Stimulated activated CD8-positive, alpha-beta memory T cell treated with anti-CD3 and anti-CD28 coated beads, Interleukin-2, amount 100 ng/mL, for 1 hour (primary cell): Measurements from ENCODE around the gene GRK4.
"Not testable (repeated sequence)": the region's sequence is repeated elsewhere in the genome, so short reads cannot be mapped to it uniquely, and the experiment has no call there.

Source experiments
- DNase-seq, 2 donors: peaks; one replicate each; pipeline ENCODE4 v3.0.0-alpha.2; 2020; ENCODE audit warnings: low read depth in 2 of 2

Gene GRK4

GRCh38 chr4:2963175-2963965 is at the start of gene GRK4, which contains the start of gene NOP14:
Gene GRK4 (plus strand): TSS chr4:2963571. CDS start chr4:2964071, 500 bp downstream.
Gene NOP14 (minus strand): TSS chr4:2963406. CDS start chr4:2963319, 87 bp downstream.
- DNase-seq, result peak; percentile 92 to 94

- no peak for DNase-seq
Measured at GRCh38 chr4:2914256-2915126, 48.9 kb upstream of the GRK4 start.

GRCh38 chr4:2915789-2916188 is 47.6 kb upstream of the GRK4 start:
- DNase-seq, result no peak

- not testable (repeated sequence) for DNase-seq
Measured at GRCh38 chr4:2916696-2917095, 46.7 kb upstream of the GRK4 start.

- DNase-seq, result not testable (repeated sequence)
Measured at GRCh38 chr4:2918300-2918699, 45.1 kb upstream of the GRK4 start.

- not testable (repeated sequence) for DNase-seq
Measured at GRCh38 chr4:2918714-2919113, 44.7 kb upstream of the GRK4 start.

- DNase-seq, result not testable (repeated sequence)
Measured at GRCh38 chr4:2922453-2923101, 40.8 kb upstream of the GRK4 start.

GRCh38 chr4:2923141-2923551 is 40.2 kb upstream of the GRK4 start:
- DNase-seq, result no peak

GRCh38 chr4:2923668-2924173 is 39.6 kb upstream of the GRK4 start:
- no peak for DNase-seq

- no peak for DNase-seq
Measured at GRCh38 chr4:2924286-2924685, 39.1 kb upstream of the GRK4 start.

- DNase-seq, result no peak
Measured at GRCh38 chr4:2924765-2925301, 38.5 kb upstream of the GRK4 start.

GRCh38 chr4:2925496-2925895 is 37.9 kb upstream of the GRK4 start:
- DNase-seq, result no peak

- DNase-seq, result no peak
Measured at GRCh38 chr4:2925931-2926860, 37.2 kb upstream of the GRK4 start.

GRCh38 chr4:2927016-2927695 is 36.2 kb upstream of the GRK4 start:
- DNase-seq, result no peak

- DNase-seq, result no peak
Measured at GRCh38 chr4:2927696-2928075, 35.7 kb upstream of the GRK4 start.

GRCh38 chr4:2928242-2929176 is 34.9 kb upstream of the GRK4 start:
- no peak for DNase-seq

- DNase-seq, result no peak
Measured at GRCh38 chr4:2929469-2929868, 33.9 kb upstream of the GRK4 start.

GRCh38 chr4:2930135-2930757 is 33.1 kb upstream of the GRK4 start:
- DNase-seq, result no peak
